GM12874 (cell line): Measurements from ENCODE around the gene WFDC13.

Source experiments
- CTCF ChIP-seq: IDR thresholded peaks from 2 replicates; pipeline ENCODE4 v1.5.1; 2011; ENCODE audit warnings: low read depth, mild to moderate bottlenecking, control low read depth, low read length, moderate library complexity; ENCODE audit not compliant: insufficient read depth

WFDC13 gene, protein sequence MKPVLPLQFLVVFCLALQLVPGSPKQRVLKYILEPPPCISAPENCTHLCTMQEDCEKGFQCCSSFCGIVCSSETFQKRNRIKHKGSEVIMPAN

GRCh38 chr20:45701873-45702272, at the start of gene WFDC13:
Gene WFDC13 (plus strand): TSS chr20:45702038. CDS start chr20:45702124, 86 bp downstream.
- TF ChIP-seq CTCF, result no peak

- TF ChIP-seq CTCF, result no peak
Measured at GRCh38 chr20:45670139-45670538, 31.7 kb upstream of the WFDC13 start, which contains the start of gene WFDC11. Gene WFDC11 (minus strand): TSS chr20:45670239. CDS start chr20:45650600, 19,639 bp downstream.

DNA sequence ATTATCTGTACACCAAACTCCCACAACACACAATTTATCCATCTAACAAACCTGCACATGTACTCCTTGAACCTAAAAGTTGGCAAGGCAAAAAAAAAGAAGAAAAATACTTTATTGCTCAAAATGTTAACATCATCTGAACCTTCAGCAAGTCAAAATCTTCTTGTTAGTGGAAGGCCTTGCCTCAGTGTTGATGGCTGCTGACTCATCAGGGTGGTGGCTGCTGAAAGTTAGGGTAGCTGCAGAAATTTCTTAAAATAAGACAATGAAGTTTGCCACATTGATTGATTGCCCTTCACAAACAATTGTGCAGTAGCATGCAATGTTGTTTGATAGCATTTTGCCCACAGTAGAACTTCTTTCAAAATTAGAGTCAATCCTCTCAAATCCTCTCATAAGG, 29.1 kb upstream of the WFDC13 start:
- no peak for TF ChIP-seq CTCF

- no peak for TF ChIP-seq CTCF
Measured at GRCh38 chr20:45679650-45680049, 22.2 kb upstream of the WFDC13 start.

GRCh38 chr20:45685896-45686295, 15.9 kb upstream of the WFDC13 start:
- no peak for TF ChIP-seq CTCF

- no peak for TF ChIP-seq CTCF
Measured at GRCh38 chr20:45695496-45695895, 6.3 kb upstream of the WFDC13 start.

GRCh38 chr20:45701104-45701503, 734 bp upstream of the WFDC13 start:
- TF ChIP-seq CTCF, result no peak
